Stimulated activated effector memory CD8-positive, alpha-beta T cell treated with anti-CD3 and anti-CD28 coated beads, Interleukin-12 subunit alpha, Interleukin-12 subunit beta, amount 100 ng/mL, for 72 hours (primary cell): ENCODE results near the gene TMEM25.

Experiments
- ATAC-seq: fragments of 150-1000 bp; cut with Tn5 transposase; 2 replicates; pipeline ENCODE4 v1.10.0; 2021
- DNase-seq, 2 donors: peaks; one replicate each; pipeline ENCODE4 v3.0.0; 2021 to 2022; ENCODE audit warnings: low spot score in 2 of 2
- H3K27ac Mint-ChIP-seq: one replicate; pipeline ENCODE4 v1.8.0; 2022; ENCODE audit warnings: mild to moderate bottlenecking, mixed read lengths
- H3K36me3 Mint-ChIP-seq: one replicate; pipeline ENCODE4 v1.8.0; 2022; ENCODE audit warnings: mild to moderate bottlenecking, mixed read lengths
- H3K4me1 Mint-ChIP-seq: one replicate; pipeline ENCODE4 v1.8.0; 2022; ENCODE audit warnings: mixed read lengths
- H3K4me3 Mint-ChIP-seq: one replicate; pipeline ENCODE4 v1.8.0; 2022; ENCODE audit warnings: mild to moderate bottlenecking, mixed read lengths
- H3K9me3 Mint-ChIP-seq: one replicate; pipeline ENCODE4 v1.8.0; 2022; ENCODE audit warnings: mixed read lengths

TMEM25 gene

DNA sequence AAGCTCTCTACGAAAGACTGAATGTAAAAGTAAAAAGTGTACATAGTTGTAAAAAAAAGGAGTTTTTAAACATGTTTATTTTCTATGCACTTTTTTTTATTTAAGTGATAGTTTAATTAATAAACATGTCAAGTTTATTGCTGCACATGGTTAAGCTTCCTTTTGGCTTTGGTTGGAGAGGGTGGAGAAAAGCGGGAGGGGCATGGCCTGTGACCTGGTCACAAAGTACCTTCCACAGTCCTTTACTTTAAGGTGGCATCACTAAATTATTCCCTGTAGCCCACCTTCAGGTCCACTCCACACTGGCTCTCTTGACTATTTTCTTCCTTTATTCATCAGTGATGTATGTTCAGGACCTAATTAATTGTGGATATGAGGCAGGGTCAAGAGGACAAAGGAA is 4.3 kb upstream of the TMEM25 start:
- ATAC-seq (no peak), DNase-seq (no peak)
- Mint-ChIP-seq H3K9me3 (no peaks in the 10 kb centered on the region), H3K36me3 (peaks cover 78% of the 10 kb centered on the region), H3K4me1 (peaks cover 32% of the 10 kb centered on the region), H3K4me3 (no peak overlapping the region), H3K27ac (no peak overlapping the region)

DNA sequence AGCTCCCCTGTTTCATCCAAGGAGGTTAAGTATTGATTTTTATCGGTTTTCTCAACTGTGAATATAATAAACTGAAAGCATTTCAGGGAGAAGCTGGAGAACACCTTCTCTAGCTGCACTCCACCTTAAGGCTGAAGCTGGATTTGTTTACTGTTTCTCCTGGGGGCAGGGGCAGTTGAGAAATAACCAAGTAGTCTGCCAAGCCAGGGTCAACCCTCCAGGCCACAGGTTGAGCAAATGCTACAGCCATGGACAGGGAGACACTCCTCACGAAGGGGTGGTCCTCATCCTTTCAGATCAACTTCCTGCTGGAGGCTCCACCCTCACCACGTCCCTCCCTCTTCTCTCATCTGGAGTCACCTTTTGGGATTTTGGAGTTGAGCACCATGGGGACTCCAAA is 3.9 kb upstream of the TMEM25 start, which contains the start of gene TTC36:
TSS of gene TTC36 (plus strand) at position 366 of the 400 bp plus-strand sequence. CDS start at position 387, 21 bp downstream.
- Mint-ChIP-seq H3K9me3 (no peaks in the 10 kb centered on the region), H3K4me1 (peaks cover 36% of the 10 kb centered on the region), H3K36me3 (peaks cover 74% of the 10 kb centered on the region), H3K4me3 (no peak within 1 kb of the TSS), H3K27ac (peak within 1 kb of the TSS; percentile 77)
- no peak for ATAC-seq
- no peak for DNase-seq

DNA sequence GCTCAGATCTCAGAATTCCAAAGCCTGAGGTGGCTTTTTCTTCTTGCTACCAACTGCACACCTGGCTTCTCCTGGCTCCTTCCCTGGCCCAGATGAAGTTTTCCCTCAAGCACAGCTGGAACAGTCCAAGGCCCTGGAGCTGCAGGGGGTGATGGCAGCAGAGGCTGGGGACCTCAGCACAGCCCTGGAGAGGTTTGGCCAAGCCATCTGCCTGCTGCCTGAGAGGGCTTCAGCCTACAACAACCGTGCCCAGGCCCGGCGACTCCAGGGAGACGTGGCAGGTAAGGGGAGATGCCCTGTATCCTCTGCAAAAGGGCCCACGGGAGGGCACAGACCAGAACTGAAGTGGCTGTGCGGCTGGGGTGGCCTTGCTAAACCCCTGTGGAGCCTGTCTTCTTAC is 2.5 kb upstream of the TMEM25 start:
- H3K27ac Mint-ChIP-seq, result peak overlapping the region; percentile 77
- peaks cover 39% of the 10 kb centered on the region for H3K4me1 Mint-ChIP-seq
- ATAC-seq (no peak), DNase-seq (no peak)
- H3K4me3 Mint-ChIP-seq, result no peak overlapping the region
- H3K36me3 Mint-ChIP-seq, result peaks cover 60% of the 10 kb centered on the region
- no peaks in the 10 kb centered on the region for H3K9me3 Mint-ChIP-seq

DNA sequence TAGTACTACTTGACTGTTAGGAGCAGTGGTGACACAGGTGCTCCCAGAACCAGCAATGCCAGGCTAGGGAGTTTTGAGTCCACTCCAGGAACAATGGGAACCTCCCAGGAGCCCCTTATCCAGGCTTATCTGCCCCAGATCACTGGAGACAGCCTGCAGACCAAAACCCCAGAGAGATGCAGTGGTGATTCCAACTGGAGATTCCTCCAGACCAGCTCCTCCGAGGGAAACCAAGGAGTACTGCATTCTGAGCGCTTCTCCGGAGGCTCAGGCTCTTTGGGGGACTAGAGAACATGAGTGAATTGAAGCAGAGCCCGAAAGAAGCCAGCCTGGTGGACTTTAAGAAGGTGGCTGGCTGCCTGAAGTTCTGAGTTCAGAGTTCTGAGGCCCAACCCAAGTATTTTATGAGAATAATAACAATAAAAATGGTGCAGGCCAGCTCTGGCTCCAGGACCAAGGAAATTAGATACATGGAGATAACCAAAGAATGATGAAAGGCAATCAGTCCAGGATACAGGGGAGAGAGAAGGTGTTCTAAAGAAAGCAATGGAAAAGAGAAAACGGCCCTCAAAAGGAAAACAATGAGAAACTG is 1.3 kb upstream of the TMEM25 start:
- peaks cover 31% of the 10 kb centered on the region for H3K4me1 Mint-ChIP-seq
- DNase-seq (no peak), ATAC-seq (no peak)
- H3K4me3 Mint-ChIP-seq, result peak overlapping the region; percentile 81
- H3K27ac Mint-ChIP-seq, result peak overlapping the region; percentile 77
- peaks cover 48% of the 10 kb centered on the region for H3K36me3 Mint-ChIP-seq
- no peaks in the 10 kb centered on the region for H3K9me3 Mint-ChIP-seq

DNA sequence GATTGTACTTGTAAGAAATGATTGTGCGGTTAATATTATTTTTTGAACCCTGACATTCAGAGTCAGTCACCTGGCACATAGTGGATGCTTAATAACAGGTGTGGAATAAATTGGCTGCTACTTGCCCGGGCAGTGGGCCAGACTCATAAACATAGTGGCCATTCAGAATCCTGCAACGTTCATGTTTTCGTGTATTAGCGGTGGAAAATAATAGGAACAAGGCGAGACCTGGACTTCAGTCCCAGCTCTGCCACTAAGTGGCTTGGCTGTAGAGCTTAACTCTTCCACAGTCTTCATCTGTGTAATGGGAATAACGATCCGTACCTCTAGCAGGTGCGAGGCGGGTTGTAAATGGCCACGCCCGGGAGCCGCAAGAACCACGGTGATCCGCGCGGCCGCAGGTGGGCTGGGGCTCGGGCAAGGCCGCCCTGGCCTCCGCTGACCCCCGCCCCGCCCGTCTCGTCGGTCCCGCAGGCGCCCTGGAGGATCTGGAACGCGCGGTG is 761 bp upstream of the TMEM25 start:
- Mint-ChIP-seq H3K36me3 (peaks cover 43% of the 10 kb centered on the region), H3K9me3 (no peaks in the 10 kb centered on the region), H3K4me1 (peaks cover 31% of the 10 kb centered on the region), H3K27ac (peak overlapping the region; percentile 77), H3K4me3 (peak overlapping the region; percentile 81)
- ATAC-seq (no peak), DNase-seq (no peak)

DNA sequence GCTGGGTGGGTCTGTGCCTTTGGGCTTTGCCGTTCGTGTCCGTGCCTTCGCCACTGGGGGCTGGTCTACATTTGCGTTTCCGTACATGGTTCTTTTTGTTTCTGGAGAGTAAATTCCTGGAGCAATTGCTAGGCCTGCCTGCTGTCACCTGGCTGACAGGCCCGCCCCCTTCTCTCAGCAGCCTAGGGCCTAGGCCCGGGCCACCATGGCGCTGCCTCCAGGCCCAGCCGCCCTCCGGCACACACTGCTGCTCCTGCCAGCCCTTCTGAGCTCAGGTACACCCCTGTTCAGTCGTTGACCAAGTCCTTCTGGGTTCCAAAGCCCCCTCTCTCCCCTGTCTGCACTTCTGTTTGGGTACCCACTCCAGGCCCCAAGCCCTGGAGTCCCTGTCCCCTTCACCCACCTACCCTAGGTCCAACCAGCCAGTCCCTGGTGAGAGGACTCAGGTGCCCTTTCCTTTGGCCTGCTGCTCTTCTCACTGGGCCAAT is 649 bp downstream of the TMEM25 start:
- Mint-ChIP-seq H3K36me3 (peaks cover 32% of the 10 kb centered on the region), H3K9me3 (no peaks in the 10 kb centered on the region), H3K27ac (peak overlapping the region; percentile 71), H3K4me1 (peaks cover 31% of the 10 kb centered on the region), H3K4me3 (peak overlapping the region; percentile 81)
- DNase-seq (no peak), ATAC-seq (no peak)

DNA sequence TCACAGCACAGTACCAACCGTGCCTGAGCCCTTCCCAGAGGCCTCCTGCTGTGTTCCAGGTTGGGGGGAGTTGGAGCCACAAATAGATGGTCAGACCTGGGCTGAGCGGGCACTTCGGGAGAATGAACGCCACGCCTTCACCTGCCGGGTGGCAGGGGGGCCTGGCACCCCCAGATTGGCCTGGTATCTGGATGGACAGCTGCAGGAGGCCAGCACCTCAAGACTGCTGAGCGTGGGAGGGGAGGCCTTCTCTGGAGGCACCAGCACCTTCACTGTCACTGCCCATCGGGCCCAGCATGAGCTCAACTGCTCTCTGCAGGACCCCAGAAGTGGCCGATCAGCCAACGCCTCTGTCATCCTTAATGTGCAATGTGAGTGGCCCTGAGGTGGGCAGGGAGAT is 1.1 kb downstream of the TMEM25 start:
- H3K27ac Mint-ChIP-seq, result peak overlapping the region; percentile 71
- H3K4me1 Mint-ChIP-seq, result peaks cover 31% of the 10 kb centered on the region
- H3K36me3 Mint-ChIP-seq, result peaks cover 29% of the 10 kb centered on the region
- peak overlapping the region; percentile 81 for H3K4me3 Mint-ChIP-seq
- no peak for DNase-seq
- no peak for ATAC-seq
- H3K9me3 Mint-ChIP-seq, result no peaks in the 10 kb centered on the region

DNA sequence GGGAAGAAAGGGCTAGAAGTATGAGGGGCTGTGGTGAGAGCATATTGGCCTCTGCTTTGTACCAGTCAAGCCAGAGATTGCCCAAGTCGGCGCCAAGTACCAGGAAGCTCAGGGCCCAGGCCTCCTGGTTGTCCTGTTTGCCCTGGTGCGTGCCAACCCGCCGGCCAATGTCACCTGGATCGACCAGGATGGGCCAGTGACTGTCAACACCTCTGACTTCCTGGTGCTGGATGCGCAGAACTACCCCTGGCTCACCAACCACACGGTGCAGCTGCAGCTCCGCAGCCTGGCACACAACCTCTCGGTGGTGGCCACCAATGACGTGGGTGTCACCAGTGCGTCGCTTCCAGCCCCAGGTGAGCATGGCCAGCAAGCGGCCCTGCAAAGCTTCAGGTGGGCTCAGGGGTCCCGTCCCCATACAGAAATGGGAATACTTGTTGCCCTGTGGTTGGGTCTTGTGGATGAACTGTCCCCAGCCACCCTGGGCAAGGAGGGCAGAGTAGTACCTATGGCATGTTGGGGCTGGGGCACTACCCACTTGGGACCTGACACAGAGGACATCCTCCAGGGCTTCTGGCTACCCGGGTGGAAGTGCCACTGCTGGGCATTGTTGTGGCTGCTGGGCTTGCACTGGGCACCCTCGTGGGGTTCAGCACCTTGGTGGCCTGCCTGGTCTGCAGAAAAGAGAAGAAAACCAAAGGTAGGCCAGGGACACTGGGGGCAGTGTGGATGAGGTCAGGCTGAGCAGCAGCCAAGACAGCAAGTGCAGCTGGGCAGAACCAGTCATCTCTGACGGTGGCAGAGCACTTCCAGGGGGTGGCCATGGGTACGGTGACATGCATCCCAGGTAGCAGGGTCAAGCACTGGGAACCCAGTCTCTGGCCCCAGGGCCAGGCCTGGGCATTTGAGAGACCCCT is 2.1 kb downstream of the TMEM25 start:
- Mint-ChIP-seq H3K36me3 (peaks cover 23% of the 10 kb centered on the region), H3K27ac (no peak overlapping the region)
- no peak for DNase-seq

DNA sequence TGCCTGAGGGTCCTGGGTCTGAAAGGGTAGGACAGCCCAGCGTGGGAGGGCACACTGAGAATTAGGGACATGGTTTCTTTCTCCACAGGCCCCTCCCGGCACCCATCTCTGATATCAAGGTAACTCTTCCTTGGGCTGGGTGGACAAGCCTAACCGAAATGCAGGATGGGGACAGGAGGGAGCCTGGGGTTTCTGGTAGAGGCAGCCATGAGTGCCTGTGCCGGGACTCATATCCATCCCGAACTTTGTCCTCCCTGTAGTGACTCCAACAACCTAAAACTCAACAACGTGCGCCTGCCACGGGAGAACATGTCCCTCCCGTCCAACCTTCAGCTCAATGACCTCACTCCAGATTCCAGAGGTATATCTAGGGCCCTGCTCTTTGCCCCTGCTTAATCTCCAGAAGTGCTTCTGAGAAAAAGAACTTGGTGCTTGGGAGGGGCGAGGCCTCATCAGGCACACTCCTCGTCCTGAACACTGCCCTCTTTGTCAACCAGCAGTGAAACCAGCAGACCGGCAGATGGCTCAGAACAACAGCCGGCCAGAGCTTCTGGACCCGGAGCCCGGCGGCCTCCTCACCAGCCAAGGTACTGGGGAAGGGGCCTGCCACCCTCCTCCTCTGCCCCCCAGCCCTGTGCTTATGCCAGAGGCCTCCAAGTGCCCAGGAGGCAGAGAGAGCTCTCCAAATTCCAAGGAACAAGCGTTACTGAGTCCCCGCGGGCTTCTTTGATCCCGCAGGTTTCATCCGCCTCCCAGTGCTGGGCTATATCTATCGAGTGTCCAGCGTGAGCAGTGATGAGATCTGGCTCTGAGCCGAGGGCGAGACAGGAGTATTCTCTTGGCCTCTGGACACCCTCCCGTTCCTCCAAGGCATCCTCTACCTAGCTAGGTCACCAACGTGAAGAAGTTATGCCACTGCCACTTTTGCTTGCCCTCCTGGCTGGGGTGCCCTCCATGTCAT is 3.1 kb downstream of the TMEM25 start:
- no peak overlapping the region for H3K27ac Mint-ChIP-seq
- no peak for DNase-seq
- no peak for ATAC-seq
- no peaks in the 10 kb centered on the region for H3K9me3 Mint-ChIP-seq
- no peak overlapping the region for H3K4me3 Mint-ChIP-seq
- H3K4me1 Mint-ChIP-seq, result peaks cover 24% of the 10 kb centered on the region
- peaks cover 14% of the 10 kb centered on the region for H3K36me3 Mint-ChIP-seq

More for the DNA sequence above, 2.1 kb downstream of the TMEM25 start:
- Mint-ChIP-seq H3K4me3 (no peak overlapping the region), H3K9me3 (no peaks in the 10 kb centered on the region), H3K4me1 (peaks cover 31% of the 10 kb centered on the region)
- no peak for ATAC-seq

DNA sequence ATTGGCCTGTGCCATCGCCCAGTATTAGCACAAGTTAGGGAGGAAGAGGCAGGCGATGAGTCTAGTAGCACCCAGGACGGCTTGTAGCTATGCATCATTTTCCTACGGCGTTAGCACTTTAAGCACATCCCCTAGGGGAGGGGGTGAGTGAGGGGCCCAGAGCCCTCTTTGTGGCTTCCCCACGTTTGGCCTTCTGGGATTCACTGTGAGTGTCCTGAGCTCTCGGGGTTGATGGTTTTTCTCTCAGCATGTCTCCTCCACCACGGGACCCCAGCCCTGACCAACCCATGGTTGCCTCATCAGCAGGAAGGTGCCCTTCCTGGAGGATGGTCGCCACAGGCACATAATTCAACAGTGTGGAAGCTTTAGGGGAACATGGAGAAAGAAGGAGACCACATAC is 4.3 kb downstream of the TMEM25 start:
- peaks cover 12% of the 10 kb centered on the region for H3K4me1 Mint-ChIP-seq
- H3K4me3 Mint-ChIP-seq, result no peak overlapping the region
- no peaks in the 10 kb centered on the region for H3K9me3 Mint-ChIP-seq
- ATAC-seq, result no peak
- H3K36me3 Mint-ChIP-seq, result peaks cover 7% of the 10 kb centered on the region
- H3K27ac Mint-ChIP-seq, result peak overlapping the region; percentile 43
- no peak for DNase-seq

DNA sequence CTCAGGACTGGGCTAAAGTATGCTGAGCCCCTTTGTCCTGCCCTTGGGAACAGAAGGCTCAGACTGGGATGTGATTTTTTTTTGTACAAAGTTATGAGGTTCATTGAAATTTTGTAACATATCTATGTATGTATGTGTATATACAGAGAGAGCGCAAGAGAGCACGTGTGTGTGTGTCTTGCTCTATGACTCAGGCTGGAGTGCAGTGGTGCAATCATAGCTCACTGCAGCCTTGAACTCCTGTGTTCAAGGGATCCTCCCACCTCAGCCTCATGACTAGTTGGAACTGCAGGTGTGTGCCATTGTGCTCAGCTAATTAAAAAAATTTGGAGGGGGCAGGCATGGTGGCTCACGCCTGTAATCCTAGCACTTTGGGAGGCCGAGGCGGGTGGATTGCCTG is 5.7 kb downstream of the TMEM25 start:
- H3K4me3 Mint-ChIP-seq, result no peak overlapping the region
- peaks cover 7% of the 10 kb centered on the region for H3K4me1 Mint-ChIP-seq
- no peak overlapping the region for H3K27ac Mint-ChIP-seq
- no peaks in the 10 kb centered on the region for H3K9me3 Mint-ChIP-seq
- DNase-seq, result no peak
- no peaks in the 10 kb centered on the region for H3K36me3 Mint-ChIP-seq
- ATAC-seq, result no peak

DNA sequence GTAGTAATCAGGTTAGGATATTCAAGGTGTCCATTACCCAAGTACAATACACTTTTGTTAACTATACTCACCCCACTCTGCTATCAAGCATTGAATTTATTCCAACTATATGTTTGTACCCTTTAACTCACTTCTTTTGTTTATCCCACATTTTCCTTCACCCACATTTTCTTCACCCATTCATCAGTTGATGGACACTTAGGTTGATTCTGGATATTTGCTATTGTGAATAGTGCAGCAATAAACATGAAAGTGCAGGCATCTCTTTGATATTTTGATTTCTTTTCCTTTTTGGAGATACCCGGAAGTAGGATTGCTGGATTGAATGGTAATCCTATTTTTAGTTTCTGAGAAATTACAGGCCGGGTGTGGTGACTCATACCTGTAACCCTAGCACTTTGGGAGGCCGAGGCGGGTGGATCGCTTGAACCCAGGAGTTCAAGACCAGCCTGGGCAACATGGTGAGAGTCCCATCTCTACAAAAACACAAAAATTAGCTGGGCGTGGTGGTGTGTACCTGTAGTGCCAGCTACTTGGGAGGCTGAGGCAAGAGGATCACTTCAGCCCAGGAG is 6.5 kb downstream of the TMEM25 start:
- Mint-ChIP-seq H3K4me3 (no peak overlapping the region), H3K9me3 (no peaks in the 10 kb centered on the region), H3K36me3 (no peaks in the 10 kb centered on the region), H3K4me1 (no peaks in the 10 kb centered on the region), H3K27ac (no peak overlapping the region)
- DNase-seq (no peak), ATAC-seq (no peak)

DNA sequence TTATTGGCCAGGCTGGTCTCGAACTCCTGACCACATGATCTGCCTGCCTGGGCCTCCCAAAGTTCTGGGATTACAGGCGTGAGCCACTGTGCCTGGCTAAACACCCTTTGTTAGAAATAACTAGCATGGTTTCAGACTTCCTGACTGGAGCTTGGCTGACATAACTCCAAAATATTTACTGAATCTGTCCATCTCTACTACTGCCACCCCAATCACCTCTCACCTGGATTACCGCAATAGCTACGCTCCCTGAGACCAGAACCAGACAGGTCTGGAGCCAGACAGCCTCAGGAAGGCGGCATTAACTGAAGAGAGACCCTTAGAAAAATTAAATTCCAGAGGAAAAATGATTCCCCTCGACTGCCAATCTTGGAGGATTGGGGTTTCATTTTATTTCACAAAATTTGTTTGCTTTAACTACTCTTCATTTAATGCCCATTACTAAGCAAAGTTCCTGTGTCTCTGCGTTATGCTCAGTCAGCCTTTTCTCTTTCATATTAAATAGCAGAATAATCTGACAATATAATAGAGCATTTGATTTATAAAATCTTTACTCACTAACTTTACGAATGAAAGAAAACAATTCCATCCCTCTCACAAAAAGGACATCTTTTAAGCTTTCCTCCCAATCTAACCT is 13.1 kb downstream of the TMEM25 start:
- no peaks in the 10 kb centered on the region for H3K4me1 Mint-ChIP-seq
- no peak for DNase-seq
- peaks cover 25% of the 10 kb centered on the region for H3K36me3 Mint-ChIP-seq
- H3K4me3 Mint-ChIP-seq, result no peak overlapping the region
- H3K9me3 Mint-ChIP-seq, result no peaks in the 10 kb centered on the region
- no peak for ATAC-seq
- no peak overlapping the region for H3K27ac Mint-ChIP-seq

DNA sequence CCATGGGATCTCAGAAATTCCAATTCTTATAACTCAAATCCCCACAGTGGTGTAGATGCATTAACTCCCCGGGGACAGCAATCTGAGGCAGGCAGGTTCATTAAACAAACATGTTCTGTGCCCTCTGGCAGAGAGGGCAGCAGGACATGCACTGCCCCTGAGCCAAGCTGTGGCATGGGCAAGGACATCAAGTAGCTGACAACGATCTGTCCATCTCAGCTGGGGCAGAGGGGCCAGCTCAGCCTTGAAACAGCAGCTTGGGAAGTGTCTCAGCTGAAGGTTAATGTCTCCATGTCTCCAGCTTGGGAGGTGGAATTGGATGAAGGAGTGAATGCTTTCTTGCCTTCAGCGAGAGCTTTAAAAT is 13.6 kb downstream of the TMEM25 start:
- Mint-ChIP-seq H3K4me1 (no peaks in the 10 kb centered on the region), H3K4me3 (no peak overlapping the region), H3K36me3 (peaks cover 30% of the 10 kb centered on the region), H3K9me3 (no peaks in the 10 kb centered on the region), H3K27ac (no peak overlapping the region)
- ATAC-seq (no peak), DNase-seq (no peak)
